Activated T-helper 9 cell treated with anti-CD3 and anti-CD28 coated beads, Interleukin-2, amount 50 U/mL, for 16 hours (primary cell): ENCODE measurements around the gene PTPN13.

Source experiments
- DNase-seq: peaks from one replicate; pipeline ENCODE4 v3.0.0-alpha.2; 2020; ENCODE audit warnings: low read depth

Gene PTPN13

GRCh38 chr4:86593688-86594558 is at the start of gene PTPN13:
TSS of gene PTPN13 (plus strand) at chr4:86594315. CDS start at chr4:86635257, 40,942 bp downstream.
- DNase-seq = peak; percentile 80

GRCh38 chr4:86547140-86547539 is 47.0 kb upstream of the PTPN13 start:
- DNase-seq = no peak

GRCh38 chr4:86549163-86549788 is 44.8 kb upstream of the PTPN13 start:
- DNase-seq = no peak

DNA sequence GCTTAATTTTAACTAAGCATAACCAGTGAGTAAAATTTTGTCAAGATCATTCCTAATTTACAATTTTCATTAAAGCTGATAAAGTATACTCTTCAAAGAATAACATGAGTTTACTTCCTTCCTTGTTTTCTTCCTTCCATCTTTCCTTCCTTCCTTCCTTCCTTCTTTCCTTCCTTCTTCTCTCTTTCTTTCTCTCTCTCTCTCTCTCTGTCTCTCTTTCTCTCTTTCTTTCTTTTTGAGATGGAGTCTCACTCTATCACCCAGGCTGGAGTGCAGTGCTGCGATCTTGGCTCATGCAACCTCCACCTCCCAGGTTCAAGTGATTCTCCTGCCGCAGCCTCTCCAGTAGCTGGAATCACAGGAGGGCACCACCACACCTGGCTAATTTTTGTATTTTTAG is 42.7 kb upstream of the PTPN13 start:
- no peak for DNase-seq

DNA sequence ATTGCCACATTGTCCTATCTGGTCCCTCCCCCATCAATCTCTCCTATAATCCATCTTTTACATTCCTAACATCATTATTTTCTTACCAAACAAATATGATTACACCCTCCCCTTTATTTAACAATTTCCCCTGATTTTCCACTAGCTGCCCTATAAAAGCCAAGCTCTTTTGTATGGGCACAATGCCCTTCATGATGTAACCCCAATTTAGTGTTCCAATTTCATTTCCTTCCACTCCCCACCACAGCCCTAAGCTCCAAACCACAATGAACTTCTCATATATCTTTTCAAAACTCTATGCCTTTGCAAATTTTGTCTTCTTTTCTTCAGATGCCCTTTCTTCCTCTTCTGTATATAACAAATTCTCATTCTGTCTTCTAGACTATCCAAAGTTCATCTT is 39.5 kb upstream of the PTPN13 start:
- no peak for DNase-seq

DNA sequence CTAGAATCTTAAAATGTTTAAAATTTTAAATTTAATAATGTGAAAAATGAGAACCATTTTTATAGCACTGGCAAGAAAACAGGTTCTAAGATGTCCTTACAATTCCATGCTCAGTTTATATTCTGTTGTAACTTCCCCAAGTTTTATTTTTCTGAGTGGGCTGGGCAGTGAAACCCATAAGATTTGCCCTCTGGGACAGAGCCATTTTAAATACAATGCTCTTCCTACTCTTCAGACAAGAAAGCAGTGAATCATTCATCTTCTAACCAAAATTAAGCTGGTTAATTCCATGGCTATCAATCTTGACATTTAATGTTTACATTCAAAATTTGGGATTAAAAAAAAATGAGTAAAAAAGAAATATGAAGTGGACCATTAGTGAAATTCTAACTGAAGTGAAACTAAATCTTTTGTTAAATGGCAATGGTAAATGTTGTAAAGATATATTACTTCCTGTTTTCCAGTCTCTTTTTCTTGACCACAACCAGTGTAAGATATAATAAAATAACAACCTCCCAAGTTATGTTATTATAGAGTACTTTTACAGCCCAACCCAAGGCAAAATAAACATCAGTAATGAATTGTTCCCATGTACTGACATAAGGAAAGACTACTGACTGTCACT is 37.2 kb upstream of the PTPN13 start:
- no peak for DNase-seq

DNA sequence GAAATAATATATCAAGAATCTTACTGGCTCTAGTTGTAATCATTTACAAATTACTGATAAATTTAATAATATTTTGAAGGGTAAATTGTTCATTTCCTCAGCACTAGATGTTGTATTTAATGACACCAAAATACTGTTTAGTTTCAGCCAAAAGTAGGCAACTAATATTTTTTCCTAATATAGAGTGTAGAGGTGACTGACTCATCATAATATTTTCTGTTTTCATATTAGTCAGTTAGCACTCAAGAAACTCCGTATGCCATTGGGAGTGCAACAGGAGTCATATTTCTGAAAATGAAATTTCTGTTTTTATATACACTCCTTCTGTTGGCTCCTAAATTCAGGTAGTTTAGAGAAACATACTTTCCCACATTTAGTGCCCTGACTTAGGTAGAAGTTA is 36.6 kb upstream of the PTPN13 start:
- DNase-seq = no peak

DNA sequence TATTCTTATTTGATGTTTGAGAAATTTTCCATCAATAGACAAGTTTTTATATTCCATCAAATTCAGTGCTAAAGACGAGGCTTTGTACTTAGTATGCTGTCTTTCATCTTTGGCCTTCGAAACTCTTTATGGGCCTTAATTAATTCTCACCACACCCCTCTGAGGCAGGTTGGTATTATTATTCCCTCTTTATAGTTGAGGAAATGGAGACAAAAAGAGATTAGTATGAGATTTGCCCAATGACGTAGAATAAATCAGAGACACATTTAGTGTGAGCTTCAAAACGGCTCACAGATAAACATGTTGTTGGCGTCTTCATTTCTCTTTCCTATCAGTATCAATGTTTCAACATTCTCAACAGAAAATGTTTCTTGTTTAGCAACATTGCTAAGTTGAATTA is 35.9 kb upstream of the PTPN13 start:
- DNase-seq = no peak

GRCh38 chr4:86558797-86559196 is 35.3 kb upstream of the PTPN13 start:
- DNase-seq = no peak

GRCh38 chr4:86560447-86560846 is 33.7 kb upstream of the PTPN13 start:
- DNase-seq = no peak

DNA sequence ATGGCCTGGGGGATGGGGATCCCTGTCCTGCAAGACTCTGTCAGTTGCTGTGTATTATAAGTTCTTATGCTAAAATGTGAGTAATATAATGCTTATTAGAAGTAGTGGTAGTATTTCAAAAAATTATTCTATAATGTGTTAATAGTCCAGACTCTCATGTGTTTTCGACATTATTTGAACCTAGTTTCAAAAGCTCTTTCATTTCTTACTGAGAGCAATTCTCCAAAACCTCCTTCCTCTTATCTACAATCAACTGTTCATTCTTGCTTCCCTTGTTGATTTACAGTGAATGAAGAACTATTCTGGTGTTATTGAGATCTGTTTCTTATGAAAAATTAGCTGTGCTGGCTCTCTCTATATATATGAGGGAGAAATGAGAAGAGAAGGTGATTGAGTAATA is 32.9 kb upstream of the PTPN13 start:
- no peak for DNase-seq

GRCh38 chr4:86563416-86563815 is 30.7 kb upstream of the PTPN13 start:
- DNase-seq = no peak

DNA sequence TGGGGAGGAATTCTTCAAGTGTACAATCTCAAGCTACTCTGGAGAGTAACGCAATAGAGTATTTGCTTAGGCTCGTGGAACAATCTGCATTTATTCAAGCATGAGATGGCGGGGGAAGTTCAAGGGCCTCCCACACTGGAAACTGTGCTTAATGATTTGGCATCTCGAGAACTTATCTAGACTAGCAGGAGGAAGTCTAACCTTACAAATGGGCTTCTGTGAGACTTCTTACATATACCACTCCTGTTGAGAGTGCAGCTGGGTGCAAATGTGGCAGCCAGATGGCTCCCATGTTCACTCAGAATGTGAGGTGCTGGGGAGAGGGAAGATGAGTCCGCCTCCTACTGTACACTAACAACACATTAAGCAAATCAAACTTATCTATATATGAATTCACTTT is 29.3 kb upstream of the PTPN13 start:
- no peak for DNase-seq

DNA sequence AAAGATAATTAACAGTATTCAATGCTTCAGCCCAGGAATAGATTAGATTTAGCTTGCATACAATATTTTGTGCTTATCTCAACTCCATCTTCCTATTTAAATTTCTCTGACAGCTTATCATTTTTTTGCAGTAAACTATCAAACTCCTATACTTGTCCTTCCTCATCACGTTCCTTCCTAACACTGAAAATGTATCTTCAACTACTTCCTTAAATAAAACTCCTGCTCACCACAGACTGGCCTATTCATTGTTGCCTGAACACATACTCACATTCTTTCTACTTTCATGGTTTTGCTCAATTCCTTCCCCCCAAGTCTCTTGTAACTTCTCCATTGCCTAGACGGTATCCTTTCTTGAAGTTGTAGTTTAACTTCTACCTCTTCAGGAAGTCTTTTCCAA is 28.5 kb upstream of the PTPN13 start:
- no peak for DNase-seq

- no peak for DNase-seq
These were observed 24.8 kb upstream of the PTPN13 start for GRCh38 chr4:86569103-86569870.

DNA sequence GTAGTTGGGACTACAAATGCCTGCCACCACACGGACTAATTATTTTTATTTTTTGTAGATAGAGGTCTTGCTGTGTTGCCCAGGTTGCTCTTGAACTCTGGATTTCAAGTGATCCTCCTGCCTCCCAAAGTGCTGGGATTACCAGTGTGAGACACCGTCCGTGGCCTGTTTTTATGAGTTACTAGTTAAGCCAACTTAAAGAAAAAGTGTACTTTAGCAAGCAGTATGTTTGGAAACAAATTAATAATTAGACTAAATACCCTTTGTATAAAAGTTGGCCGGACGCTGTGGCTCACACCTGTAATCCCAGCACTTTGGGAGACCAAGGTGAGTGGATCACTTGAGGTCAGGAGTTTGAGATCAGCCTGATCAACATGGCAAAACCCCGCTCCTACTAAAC is 14.2 kb upstream of the PTPN13 start:
- no peak for DNase-seq

GRCh38 chr4:86582410-86582809 is 11.7 kb upstream of the PTPN13 start:
- DNase-seq = no peak

- no peak for DNase-seq
These were observed 7.9 kb upstream of the PTPN13 start for GRCh38 chr4:86586160-86586572.

- DNase-seq = no peak
These were observed 7.3 kb upstream of the PTPN13 start for GRCh38 chr4:86586626-86587380.

DNA sequence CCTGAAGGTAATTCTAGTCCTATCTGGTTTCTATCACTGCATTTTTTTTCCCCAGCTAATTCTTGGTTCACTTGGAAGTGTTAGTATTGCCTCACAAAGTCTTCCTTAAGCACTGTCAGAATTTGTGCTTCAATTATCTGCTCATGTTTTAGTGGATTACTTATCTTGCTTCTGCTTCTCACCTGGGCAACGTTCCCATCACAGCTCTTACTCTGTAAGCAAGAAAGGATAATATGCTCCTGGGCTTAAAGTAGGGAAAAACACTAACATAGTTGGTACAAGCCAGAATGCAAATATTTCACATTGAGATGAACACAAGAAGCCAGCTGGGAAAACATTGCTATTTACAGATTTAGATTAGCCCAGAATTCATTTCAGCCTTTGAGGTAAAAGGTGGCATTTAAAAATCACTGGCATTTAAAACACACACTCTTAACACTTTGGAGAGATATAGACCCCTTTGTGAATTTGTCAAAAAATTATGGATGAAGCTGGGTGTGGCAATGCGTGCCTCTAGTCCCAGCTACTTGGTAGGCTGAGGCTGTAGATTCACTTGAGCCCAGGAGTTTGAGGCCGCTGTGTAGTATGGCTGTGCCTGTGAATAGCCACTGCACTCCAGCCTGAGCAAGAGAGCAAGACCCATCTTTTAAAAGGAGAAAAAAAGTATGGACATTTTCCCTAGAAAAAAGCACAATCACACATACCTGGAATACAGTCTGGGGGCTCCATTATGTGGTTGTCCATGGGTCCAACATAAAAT is 6.6 kb upstream of the PTPN13 start:
- no peak for DNase-seq
